A549 (cell line): ENCODE results near the gene LPAR1.

Source experiments
- ATOH8 ChIP-seq: fragments of 250-450 bp; sonication (Bioruptor Pico); IDR thresholded peaks from 2 replicates; pipeline ENCODE4 v1.5.0; 2020; ENCODE audit warnings: low read depth, mild to moderate bottlenecking, moderate library complexity
- CBX2 ChIP-seq: fragments of 200-600 bp; sonication (generic); IDR thresholded peaks from 2 replicates; pipeline ENCODE4 v1.6.1; 2016; ENCODE audit warnings: low read depth, mild to moderate bottlenecking, borderline replicate concordance
- CTCF ChIP-seq: fragments of >200 bp; sonication (Bioruptor Twin); formaldehyde crosslinking; IDR thresholded peaks from 3 replicates; pipeline ENCODE4 v1.5.1; 2016
- HMGXB4 ChIP-seq: fragments of 250-450 bp; sonication (Bioruptor Pico); IDR thresholded peaks from 2 replicates; pipeline ENCODE4 v1.5.0; 2021; ENCODE audit warnings: mild to moderate bottlenecking, moderate library complexity, borderline replicate concordance
- MAFK ChIP-seq: fragments of 450-650 bp; IDR thresholded peaks from 2 replicates; pipeline ENCODE4 v1.6.1; 2014; ENCODE audit not compliant: partially characterized antibody
- MAX ChIP-seq: IDR thresholded peaks from 2 replicates; pipeline ENCODE4 v1.6.1; 2012
- PHF8 ChIP-seq: fragments of 200-600 bp; sonication (generic); IDR thresholded peaks from 2 replicates; pipeline ENCODE4 v1.6.1; 2016; ENCODE audit warnings: low read depth, mild to moderate bottlenecking, antibody characterized with exemption, moderate library complexity, borderline replicate concordance
- POLR2A ChIP-seq: IDR thresholded peaks from 2 replicates; pipeline ENCODE4 v1.6.1; 2012; ENCODE audit warnings: mild to moderate bottlenecking, low read length
- RAD21 ChIP-seq, 2 experiments: fragments of >200 bp in 1 of 2; sonication (Bioruptor Twin) in 1 of 2; formaldehyde crosslinking in 1 of 2; IDR thresholded peaks in 1 of 2; conservative IDR thresholded peaks in 1 of 2; 2 replicates in 1 of 2; 3 replicates in 1 of 2; pipeline ENCODE4 v1.6.1; 2012 to 2018; ENCODE audit warnings: inconsistent platforms in 1 of 2
- RCOR1 ChIP-seq: fragments of 150-350 bp; IDR thresholded peaks from 2 replicates; pipeline ENCODE4 v1.6.1; 2014; ENCODE audit warnings: antibody characterized with exemption, low read length, low read depth
- REST ChIP-seq: fragments of 200-600 bp; sonication (generic); IDR thresholded peaks from 2 replicates; pipeline ENCODE4 v1.6.1; 2016; ENCODE audit warnings: antibody characterized with exemption, mild to moderate bottlenecking, moderate library complexity
- ZFP36 ChIP-seq: fragments of 450-650 bp; IDR thresholded peaks from 2 replicates; pipeline ENCODE4 v1.6.1; 2014; ENCODE audit warnings: borderline replicate concordance; ENCODE audit not compliant: partially characterized antibody
- ZNF302 ChIP-seq: fragments of 250-450 bp; sonication (Bioruptor Pico); IDR thresholded peaks from 2 replicates; pipeline ENCODE4 v1.9.0; 2021; ENCODE audit warnings: inconsistent platforms, mild to moderate bottlenecking, moderate library complexity

GRCh38 chr9:111039231-111039906, 1.1 kb upstream of the LPAR1 start:
- TF ChIP-seq RAD21 (conservative IDR thresholded peaks at IDR 0.05 in 1 of 2, IDR thresholded peaks at IDR 0.05 in 1 of 2) (no peak), POLR2A (no peak), HMGXB4 (CRISPR knock-in tag) (no peak), CTCF (no peak), ZFP36 (no peak), RCOR1 (no peak), REST (no peak), ATOH8 (no peak), MAX (no peak), MAFK (no peak), CBX2 (no peak), PHF8 (no peak), ZNF302 (CRISPR knock-in tag) (no peak)
